ENCODE results near the gene CFC1B.
"Not testable (repeated sequence)": the region's sequence is repeated elsewhere in the genome, so short reads cannot be mapped to it uniquely, and the experiment has no call there.

GRCh38 chr2:130536654-130537053 is 15.6 kb downstream of the CFC1B start:
- TF ChIP-seq, protein P1, sequence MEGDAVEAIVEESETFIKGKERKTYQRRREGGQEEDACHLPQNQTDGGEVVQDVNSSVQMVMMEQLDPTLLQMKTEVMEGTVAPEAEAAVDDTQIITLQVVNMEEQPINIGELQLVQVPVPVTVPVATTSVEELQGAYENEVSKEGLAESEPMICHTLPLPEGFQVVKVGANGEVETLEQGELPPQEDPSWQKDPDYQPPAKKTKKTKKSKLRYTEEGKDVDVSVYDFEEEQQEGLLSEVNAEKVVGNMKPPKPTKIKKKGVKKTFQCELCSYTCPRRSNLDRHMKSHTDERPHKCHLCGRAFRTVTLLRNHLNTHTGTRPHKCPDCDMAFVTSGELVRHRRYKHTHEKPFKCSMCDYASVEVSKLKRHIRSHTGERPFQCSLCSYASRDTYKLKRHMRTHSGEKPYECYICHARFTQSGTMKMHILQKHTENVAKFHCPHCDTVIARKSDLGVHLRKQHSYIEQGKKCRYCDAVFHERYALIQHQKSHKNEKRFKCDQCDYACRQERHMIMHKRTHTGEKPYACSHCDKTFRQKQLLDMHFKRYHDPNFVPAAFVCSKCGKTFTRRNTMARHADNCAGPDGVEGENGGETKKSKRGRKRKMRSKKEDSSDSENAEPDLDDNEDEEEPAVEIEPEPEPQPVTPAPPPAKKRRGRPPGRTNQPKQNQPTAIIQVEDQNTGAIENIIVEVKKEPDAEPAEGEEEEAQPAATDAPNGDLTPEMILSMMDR (IDR thresholded peaks at IDR 0.05): not testable (repeated sequence)
- not testable (repeated sequence) for TF ChIP-seq POLR2A (IDR thresholded peaks at IDR 0.05)
